PFSK-1 (cell line): ENCODE data around the gene NDUFAF5.

Source experiments
- FOXP2 ChIP-seq: optimal IDR thresholded peaks from 2 replicates; pipeline ENCODE3; 2011; ENCODE audit warnings: borderline replicate concordance, control low read depth, inconsistent platforms; ENCODE audit not compliant: insufficient read depth; ENCODE audit errors: extremely low read length, extremely low read depth
- POLR2AphosphoS5 ChIP-seq: IDR thresholded peaks from 2 replicates; pipeline ENCODE4 v1.6.1; 2012; ENCODE audit warnings: low read depth, mild to moderate bottlenecking, control low read depth, low read length, moderate library complexity
- REST ChIP-seq, 2 experiments: IDR thresholded peaks; 2 replicates each; pipeline versions ENCODE4 v1.6.1 to v1.8.0; 2011 to 2012; ENCODE audit warnings: low read depth in 2 of 2, low read length in 2 of 2, control low read depth in 1 of 2, inconsistent platforms in 1 of 2, mild to moderate bottlenecking in 1 of 2, moderate library complexity in 1 of 2; ENCODE audit not compliant: insufficient read depth in 1 of 2
- SIN3A ChIP-seq: IDR thresholded peaks from 2 replicates; pipeline ENCODE4 v1.6.1; 2012; ENCODE audit warnings: mild to moderate bottlenecking, low read length, moderate library complexity, borderline replicate concordance; ENCODE audit not compliant: insufficient read depth
- TAF1 ChIP-seq: IDR thresholded peaks from 2 replicates; pipeline ENCODE4 v1.6.1; 2012; ENCODE audit warnings: low read length, control low read depth, borderline replicate concordance; ENCODE audit not compliant: insufficient read depth

Gene NDUFAF5

GRCh38 chr20:13856354-13856753, 71.5 kb downstream of the NDUFAF5 start:
- no peak for TF ChIP-seq FOXP2
- no peak for TF ChIP-seq TAF1
- no peak for TF ChIP-seq POLR2AphosphoS5
- no peak for TF ChIP-seq SIN3A
- TF ChIP-seq REST (IDR thresholded peaks at IDR 0.05; ENCODE audit: insufficient read depth in 1 of 2, low read depth in 2 of 2, low read length in 2 of 2) = no peak

DNA sequence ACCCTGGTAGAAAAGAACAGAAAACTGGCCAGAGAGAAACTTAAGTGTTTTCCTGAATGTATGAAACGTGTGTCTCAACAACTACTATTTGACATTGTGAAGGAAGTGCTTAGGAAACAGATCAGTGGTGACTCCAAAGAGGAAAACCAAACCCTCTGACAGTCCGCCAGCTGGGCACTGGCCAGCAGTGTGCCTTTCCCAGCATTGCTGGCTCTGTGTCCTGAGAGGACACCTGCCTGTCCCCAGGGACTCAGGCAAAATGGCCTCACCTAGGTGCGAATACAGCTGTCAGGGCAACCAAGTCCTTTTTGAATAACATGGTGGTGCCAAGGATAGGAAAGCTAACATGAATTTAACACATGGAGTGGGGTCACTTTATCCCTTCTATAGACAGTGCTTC, 72.5 kb downstream of the NDUFAF5 start:
- TF ChIP-seq REST (IDR thresholded peaks at IDR 0.05; ENCODE audit: insufficient read depth in 1 of 2, low read depth in 2 of 2, low read length in 2 of 2) = no peak
- no peak for TF ChIP-seq FOXP2
- no peak for TF ChIP-seq POLR2AphosphoS5
- no peak for TF ChIP-seq SIN3A
- TF ChIP-seq TAF1 = no peak

DNA sequence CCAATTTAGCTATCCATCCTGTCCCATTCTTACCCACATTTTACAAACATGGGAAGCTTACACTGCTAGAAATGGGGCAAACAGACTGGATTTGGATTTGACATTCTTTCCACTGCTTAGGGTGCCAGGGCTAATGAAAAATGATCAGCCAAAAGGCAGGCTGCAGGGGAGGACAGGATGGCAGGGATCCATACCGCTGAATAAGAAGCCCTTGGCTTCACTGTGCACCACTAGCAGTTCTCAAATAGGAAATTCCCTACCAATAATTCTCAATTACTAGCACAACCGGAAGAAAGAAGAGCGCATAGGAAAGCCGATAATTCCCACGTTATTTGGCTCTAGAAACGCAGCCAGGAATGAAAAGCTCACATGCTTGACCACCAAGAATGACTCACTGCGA, 73.1 kb downstream of the NDUFAF5 start:
- no peak for TF ChIP-seq SIN3A
- TF ChIP-seq FOXP2 = no peak
- TF ChIP-seq TAF1 = no peak
- no peak for TF ChIP-seq POLR2AphosphoS5
- TF ChIP-seq REST (IDR thresholded peaks at IDR 0.05; ENCODE audit: insufficient read depth in 1 of 2, low read depth in 2 of 2, low read length in 2 of 2) = no peak

GRCh38 chr20:13858439-13858838, 73.6 kb downstream of the NDUFAF5 start:
- TF ChIP-seq FOXP2 (no peak), REST (IDR thresholded peaks at IDR 0.05; ENCODE audit: insufficient read depth in 1 of 2, low read depth in 2 of 2, low read length in 2 of 2) (no peak), SIN3A (no peak), POLR2AphosphoS5 (no peak), TAF1 (no peak)

DNA sequence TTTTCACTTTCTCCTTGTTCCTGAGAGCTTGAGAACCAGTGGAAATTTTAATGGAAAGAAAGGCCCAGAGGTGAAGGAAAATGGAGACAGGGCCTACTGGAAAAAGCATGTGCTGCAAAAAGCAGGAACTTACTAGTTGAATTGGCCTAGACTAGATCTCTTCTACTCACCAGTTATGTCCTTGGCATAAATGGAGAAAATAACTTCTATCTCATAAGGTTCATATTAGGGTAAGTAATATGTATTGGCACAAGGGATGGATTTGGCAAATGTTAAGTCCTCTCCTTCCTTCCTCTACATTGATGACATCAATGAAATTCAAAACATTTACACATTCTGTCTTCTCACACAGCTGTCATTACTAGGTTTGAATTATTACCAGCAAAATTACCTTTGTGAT, 74.0 kb downstream of the NDUFAF5 start:
- TF ChIP-seq REST (IDR thresholded peaks at IDR 0.05; ENCODE audit: insufficient read depth in 1 of 2, low read depth in 2 of 2, low read length in 2 of 2) (no peak), TAF1 (no peak), POLR2AphosphoS5 (no peak), FOXP2 (no peak), SIN3A (no peak)
